Endothelial cell of umbilical vein (primary cell): ENCODE measurements around the gene ETFA. TPM values are rescaled to one million over a fixed set of nuclear protein-coding genes. Genes with fewer than 3 reads are reported as not detected.

ENCODE experiments used
- BruUV-seq: library from RNA; stranded (reverse); fragments of 400-500 nt; replicated peaks from 2 replicates; lab custom pipeline; 2021; lab: Mats Ljungman, UMichigan
- CTCF ChIA-PET: fragments of 300-600, 350-600 bp; sonication (Branson Sonifier 250); formaldehyde crosslinking; loops from one replicate; lab custom pipeline; 2021; ENCODE audit warnings: antibody characterized with exemption, inconsistent platforms; lab: Charles Lee
- POLR2A ChIA-PET: fragments of 300-600, 350-600 bp; sonication (Branson Sonifier 250); formaldehyde crosslinking; loops from one replicate; lab custom pipeline; 2021; ENCODE audit warnings: antibody characterized with exemption, inconsistent platforms; lab: Charles Lee
- DNase-seq: peaks from one replicate; pipeline ENCODE4 v3.0.0-alpha.2; 2011; ENCODE audit warnings: low read depth, low spot score
- FAIRE-seq: peaks from 2 replicates; lab custom pipeline; 2011; peaks lifted over from hg19 to GRCh38; lab: Jason Lieb, UNC
- H2AFZ ChIP-seq: 2 replicates; pipeline ENCODE4 v1.6.0; 2012; ENCODE audit warnings: low read depth, low read length, control low read depth, inconsistent platforms
- H3K27ac ChIP-seq: 2 replicates; pipeline ENCODE4 v1.5.1; 2011; ENCODE audit warnings: low read depth, mild to moderate bottlenecking, control low read depth, low read length, moderate library complexity; ENCODE audit not compliant: insufficient read depth
- H3K27me3 ChIP-seq, 2 experiments: 2 replicates each; pipeline versions ENCODE4 v1.6.0 to v1.6.1; 2011; ENCODE audit warnings: low read length in 2 of 2, mixed read lengths in 1 of 2; ENCODE audit not compliant: control insufficient read depth in 2 of 2, insufficient read depth in 2 of 2
- H3K36me3 ChIP-seq, 2 experiments: 2 replicates in 1 of 2; 3 replicates in 1 of 2; pipeline ENCODE4 v1.5.1; 2011; ENCODE audit warnings: low read length in 2 of 2, mild to moderate bottlenecking in 1 of 2, moderate library complexity in 1 of 2; ENCODE audit not compliant: control insufficient read depth in 2 of 2, insufficient read depth in 2 of 2; ENCODE audit errors: extremely low read depth in 1 of 2
- H3K4me1 ChIP-seq: 3 replicates; pipeline ENCODE4 v1.5.1; 2011; ENCODE audit warnings: mild to moderate bottlenecking, low read length; ENCODE audit not compliant: control insufficient read depth, insufficient read depth; ENCODE audit errors: extremely low read depth
- H3K4me2 ChIP-seq: 2 replicates; pipeline ENCODE4 v1.6.1; 2011; ENCODE audit warnings: low read length, control low read depth, mixed read lengths; ENCODE audit not compliant: insufficient read depth
- H3K4me3 ChIP-seq, 3 experiments: fragments of 200-600 bp in 1 of 3; sonication (generic), shearing (Covaris generic) in 1 of 3; replicated peaks in 1 of 3; 2 replicates each; pipeline ENCODE4 v1.5.1; 2011 to 2016; ENCODE audit warnings: control low read depth in 3 of 3, low read length in 3 of 3, mild to moderate bottlenecking in 2 of 3, inconsistent platforms in 1 of 3, low read depth in 1 of 3, moderate library complexity in 1 of 3; ENCODE audit not compliant: insufficient read depth in 1 of 3
- H3K79me2 ChIP-seq: 2 replicates; pipeline ENCODE4 v1.6.0; 2012; ENCODE audit warnings: low read length, inconsistent platforms; ENCODE audit not compliant: control insufficient read depth, insufficient read depth
- H3K9ac ChIP-seq: replicated peaks from 2 replicates; pipeline ENCODE3; 2011; ENCODE audit warnings: low read length, control low read depth; ENCODE audit not compliant: insufficient read depth; ENCODE audit errors: extremely low read depth
- H3K9me1 ChIP-seq: replicated peaks from 3 replicates; pipeline ENCODE4 v1.6.0; 2011; ENCODE audit warnings: mild to moderate bottlenecking, low read length; ENCODE audit not compliant: control insufficient read depth, insufficient read depth; ENCODE audit errors: extremely low read depth
- H3K9me3 ChIP-seq: replicated peaks from 2 replicates; pipeline ENCODE4 v1.5.1; 2012; ENCODE audit warnings: low read length, inconsistent platforms; ENCODE audit not compliant: control insufficient read depth, insufficient read depth
- H4K20me1 ChIP-seq: replicated peaks from 2 replicates; pipeline ENCODE3; 2011; ENCODE audit warnings: mild to moderate bottlenecking, low read length; ENCODE audit not compliant: control insufficient read depth, insufficient read depth; ENCODE audit errors: extremely low read depth
- EZH2 ChIP-seq: IDR thresholded peaks from 2 replicates; pipeline ENCODE4 v1.6.1; 2012; ENCODE audit warnings: borderline replicate concordance, low read depth, mild to moderate bottlenecking, moderate library complexity, low read length, inconsistent platforms; ENCODE audit not compliant: severe bottlenecking
- FOS ChIP-seq: IDR thresholded peaks from 2 replicates; pipeline ENCODE4 v1.6.1; 2011; ENCODE audit warnings: mild to moderate bottlenecking, low read length, moderate library complexity, borderline replicate concordance; ENCODE audit not compliant: insufficient read depth
- GATA2 ChIP-seq: IDR thresholded peaks from 2 replicates; pipeline ENCODE4 v1.7.0; 2011; ENCODE audit warnings: low read depth, mild to moderate bottlenecking, moderate library complexity, mixed read lengths, low read length; ENCODE audit not compliant: insufficient read length, insufficient read depth
- JUN ChIP-seq: IDR thresholded peaks from 2 replicates; pipeline ENCODE4 v1.6.1; 2011; ENCODE audit warnings: borderline replicate concordance, low read depth; ENCODE audit not compliant: insufficient read length, insufficient read depth
- MYC ChIP-seq: IDR thresholded peaks from one replicate; pipeline ENCODE4 v1.6.1; 2011; ENCODE audit warnings: mild to moderate bottlenecking, low read depth, low read length
- POLR2A ChIP-seq: IDR thresholded peaks from 2 replicates; pipeline ENCODE4 v1.6.1; 2012; ENCODE audit warnings: low read depth, mild to moderate bottlenecking, control low read depth, low read length
- POLR2AphosphoS5 ChIP-seq: IDR thresholded peaks from 2 replicates; pipeline ENCODE4 v1.6.1; 2012; ENCODE audit warnings: low read depth, mild to moderate bottlenecking, control low read depth, low read length, moderate library complexity; ENCODE audit not compliant: insufficient read depth
- dilution Hi-C: fragments of 300-500 bp; cut with MboI; formaldehyde crosslinking; loops from one replicate; pipeline ENCODE4 v1.15.0; 2019; ENCODE audit warnings: low sequenced_read_pairs; ENCODE audit not compliant: extremely low pct_ligation_motif_present
- intact Hi-C: fragments of 100-400 bp; cut with micrococcal nuclease; formaldehyde crosslinking; loops from one replicate; pipeline ENCODE4 v1.10.0; 2022
- polyA plus RNA-seq, 4 experiments: library from polyadenylated mRNA; depleted of rRNA in 3 of 4; stranded (reverse) in 3 of 4; unstranded in 1 of 4; fragments of >200 nt; gene quantifications; 2 replicates each; pipeline versions ENCODE4 v1.2.1 to v1.2.3, GENCODE V29; 2011 to 2012; ENCODE audit warnings: missing spikeins in 1 of 4
- total RNA-seq: library from RNA; stranded (reverse); gene quantifications from 2 replicates; pipeline ENCODE4 v1.2.3, GENCODE V29; 2021
- TF ChIP-seq, protein P1 (sequence below): IDR thresholded peaks from 2 replicates; pipeline ENCODE4 v1.6.1; 2011; ENCODE audit not compliant: insufficient read depth, insufficient read length
- TF ChIP-seq, protein P2 (sequence below), 2 donors: IDR thresholded peaks; 1 replicate in 1 of 2; 2 replicates in 1 of 2; pipeline ENCODE4 v1.5.1; 2011; ENCODE audit warnings: low read length in 2 of 2, mild to moderate bottlenecking in 2 of 2, moderate library complexity in 2 of 2, control low read depth in 1 of 2, inconsistent platforms in 1 of 2, low read depth in 1 of 2; ENCODE audit not compliant: insufficient read depth in 1 of 2; ENCODE audit errors: extremely low read depth in 1 of 2

The ETFA gene
- total and polyA plus RNA-seq, 2 donors (not counting 3 experiments of a cell fraction or from before 2014, with no cell fraction given): 102 to 116 TPM

DNA sequence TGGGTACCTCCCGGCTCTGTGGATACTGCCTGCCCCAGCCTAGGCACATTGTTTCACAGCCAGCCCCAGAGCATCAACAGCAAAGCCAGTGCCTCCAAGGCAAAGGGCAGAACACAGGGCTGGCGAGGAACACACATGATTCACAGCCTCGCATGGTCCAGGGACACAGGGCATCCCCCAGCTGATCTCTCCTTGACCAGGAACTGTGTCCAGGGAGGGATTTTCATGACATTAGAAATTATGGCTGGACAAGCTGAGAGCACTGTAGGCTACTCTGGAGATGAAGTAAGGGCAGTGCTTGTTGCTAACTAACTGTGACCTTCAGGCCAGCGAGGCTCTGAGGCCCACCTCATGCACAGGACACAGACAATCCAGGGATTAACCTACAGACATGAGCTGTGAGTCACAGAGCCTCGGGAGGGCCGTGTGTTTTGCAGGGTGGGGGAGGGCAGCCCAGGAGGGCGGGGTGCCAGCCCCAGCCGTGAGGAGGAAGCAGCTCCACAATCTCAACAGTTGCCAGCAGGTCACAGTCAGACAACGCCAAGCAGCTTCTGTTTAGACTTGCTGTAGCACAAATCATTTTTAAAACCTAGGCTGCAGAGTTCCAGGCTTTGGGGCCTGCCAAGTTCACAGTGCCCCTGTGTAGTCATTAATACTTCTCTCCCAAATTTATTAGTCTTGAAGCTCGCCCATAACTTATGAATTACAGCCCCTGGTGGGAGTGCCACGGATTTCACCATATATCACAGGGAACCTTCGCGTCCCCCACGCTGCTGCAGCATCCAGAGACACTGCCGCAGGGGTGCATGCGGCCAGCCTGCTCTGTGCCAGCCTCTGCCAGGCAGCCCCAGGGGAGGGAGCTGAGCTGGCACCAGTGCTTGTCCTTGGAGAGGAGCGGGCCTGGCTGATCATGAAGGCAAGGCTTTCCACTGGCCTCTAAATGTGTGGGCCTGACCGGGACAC, 114.7 kb downstream of the ETFA start:
- Histone ChIP-seq H3K27ac (no peak overlapping the region), H3K79me2 (no peaks in the 10 kb centered on the region), H3K36me3 (no peaks in the 10 kb centered on the region), H3K4me1 (peaks cover 14% of the 10 kb centered on the region), H3K27me3 (peaks cover 0 to 2% of the 10 kb centered on the region in 2 experiments), H3K9me3 (no peaks in the 10 kb centered on the region), H3K4me3 (no peak overlapping the region), H3K9me1 (no peaks in the 10 kb centered on the region), H3K4me2 (no peak overlapping the region), H4K20me1 (no peaks in the 10 kb centered on the region), H3K9ac (no peak overlapping the region), H2AFZ (no peak overlapping the region)
- DNase-seq (peak; percentile 86), FAIRE-seq (peak; percentile 94)
- dilution Hi-C loops (no loop called here), intact Hi-C loops (loop anchor here (5.0 kb wide), 1 partner anchor 81 kb away; no protein-coding TSS in a partner anchor)
- POLR2A ChIA-PET: interaction anchor here (0.6 to 1.7 kb wide), 2 partner anchors 9 to 10 kb away, joined by 3 to 5 read pairs; no protein-coding TSS in a partner anchor
- TF ChIP-seq POLR2A: no peak
- TF ChIP-seq, protein P1, sequence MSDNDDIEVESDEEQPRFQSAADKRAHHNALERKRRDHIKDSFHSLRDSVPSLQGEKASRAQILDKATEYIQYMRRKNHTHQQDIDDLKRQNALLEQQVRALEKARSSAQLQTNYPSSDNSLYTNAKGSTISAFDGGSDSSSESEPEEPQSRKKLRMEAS: no peak
- TF ChIP-seq JUN: no peak
- TF ChIP-seq FOS: no peak
- no peak for TF ChIP-seq POLR2AphosphoS5
- TF ChIP-seq, protein P2, sequence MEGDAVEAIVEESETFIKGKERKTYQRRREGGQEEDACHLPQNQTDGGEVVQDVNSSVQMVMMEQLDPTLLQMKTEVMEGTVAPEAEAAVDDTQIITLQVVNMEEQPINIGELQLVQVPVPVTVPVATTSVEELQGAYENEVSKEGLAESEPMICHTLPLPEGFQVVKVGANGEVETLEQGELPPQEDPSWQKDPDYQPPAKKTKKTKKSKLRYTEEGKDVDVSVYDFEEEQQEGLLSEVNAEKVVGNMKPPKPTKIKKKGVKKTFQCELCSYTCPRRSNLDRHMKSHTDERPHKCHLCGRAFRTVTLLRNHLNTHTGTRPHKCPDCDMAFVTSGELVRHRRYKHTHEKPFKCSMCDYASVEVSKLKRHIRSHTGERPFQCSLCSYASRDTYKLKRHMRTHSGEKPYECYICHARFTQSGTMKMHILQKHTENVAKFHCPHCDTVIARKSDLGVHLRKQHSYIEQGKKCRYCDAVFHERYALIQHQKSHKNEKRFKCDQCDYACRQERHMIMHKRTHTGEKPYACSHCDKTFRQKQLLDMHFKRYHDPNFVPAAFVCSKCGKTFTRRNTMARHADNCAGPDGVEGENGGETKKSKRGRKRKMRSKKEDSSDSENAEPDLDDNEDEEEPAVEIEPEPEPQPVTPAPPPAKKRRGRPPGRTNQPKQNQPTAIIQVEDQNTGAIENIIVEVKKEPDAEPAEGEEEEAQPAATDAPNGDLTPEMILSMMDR (IDR thresholded peaks at IDR 0.05; ENCODE audit: extremely low read depth in 1 of 2, insufficient read depth in 1 of 2, low read depth in 1 of 2, low read length in 2 of 2): no peak
- no peak for TF ChIP-seq MYC
- no peak for TF ChIP-seq GATA2
- no peak for TF ChIP-seq EZH2
- no TSS peak for BruUV-seq
- CTCF ChIA-PET: interaction anchor here (0.6 to 2.3 kb wide), 12 partner anchors 10 to 670 kb away, joined by 3 to 17 read pairs (median 4); no protein-coding TSS in a partner anchor
